Measurements from ENCODE around the gene DNAJA1. TPM values are rescaled to one million over a fixed set of nuclear protein-coding genes. Genes with fewer than 3 reads are reported as not detected.

DNAJA1 gene
- total RNA-seq, 1 donor from 2014 or later = 312 TPM

DNA sequence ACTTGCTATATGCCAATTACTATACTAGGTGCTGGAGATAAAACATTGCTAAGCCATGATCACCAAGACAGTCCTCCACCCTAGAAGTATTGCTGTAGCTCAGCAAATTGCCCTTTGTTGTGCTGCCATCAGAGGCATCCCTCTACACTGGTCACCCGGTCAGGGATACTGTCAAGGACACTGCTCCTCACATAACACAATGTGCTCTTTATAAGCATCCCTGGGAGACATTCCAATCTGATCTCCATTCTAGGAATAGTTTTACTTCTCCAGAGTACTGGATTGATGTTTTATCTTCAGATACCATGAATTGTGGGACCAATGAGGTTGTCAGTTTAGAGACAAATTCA lies 10.4 kb upstream of the DNAJA1 start:
- no peak overlapping the region for H3K4me3 Mint-ChIP-seq
- DNase-seq (ENCODE audit: low spot score) = no peak
- intact Hi-C loops (cut with micrococcal nuclease) = no loop called here
- no peak overlapping the region for H3K27ac Mint-ChIP-seq
- no peaks in the 10 kb centered on the region for H3K27me3 Mint-ChIP-seq (ENCODE audit: insufficient read depth)
- H3K4me1 Mint-ChIP-seq (ENCODE audit: low read depth) = no peaks in the 10 kb centered on the region
- no peaks in the 10 kb centered on the region for H3K9me3 Mint-ChIP-seq
- H3K36me3 Mint-ChIP-seq (ENCODE audit: low read depth) = peaks cover 2% of the 10 kb centered on the region

DNA sequence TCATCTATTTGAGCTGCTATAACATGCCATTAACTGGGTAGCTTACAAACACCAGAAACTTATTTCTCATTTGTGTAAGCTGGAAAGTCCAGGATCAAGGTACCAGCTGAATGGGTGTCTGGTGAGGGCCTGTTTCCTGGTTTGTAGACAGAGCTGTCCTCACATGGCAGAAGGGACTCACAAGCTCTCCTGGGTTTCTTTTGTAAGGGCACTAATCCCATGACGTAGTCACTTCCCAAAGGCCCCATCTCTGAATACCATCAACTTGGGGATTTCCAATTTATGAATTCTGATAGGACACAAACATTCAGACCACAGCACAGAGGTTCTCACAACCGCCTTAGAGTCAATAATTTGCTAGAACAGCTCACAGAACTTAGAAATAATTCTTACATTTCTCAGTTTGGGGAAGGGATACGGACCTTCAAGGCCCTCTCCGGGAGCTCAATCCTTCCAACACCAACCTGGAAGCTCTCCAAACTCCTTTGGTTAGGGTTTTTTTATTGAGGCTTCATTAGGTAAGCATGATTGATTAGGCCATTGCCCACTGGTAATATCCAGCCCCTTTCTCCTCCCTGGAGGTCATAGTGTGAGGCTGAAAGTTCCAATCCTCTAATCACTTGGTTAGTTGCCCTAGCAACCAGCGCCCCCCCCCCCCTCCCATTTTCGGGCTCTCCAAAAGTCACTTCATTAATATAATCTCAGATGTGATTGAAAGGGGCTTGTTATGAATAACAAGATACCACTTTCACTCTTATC lies 7.6 kb upstream of the DNAJA1 start:
- peaks cover 13% of the 10 kb centered on the region for H3K4me1 Mint-ChIP-seq (ENCODE audit: low read depth)
- intact Hi-C loops (cut with micrococcal nuclease) = no loop called here
- H3K36me3 Mint-ChIP-seq (ENCODE audit: low read depth) = peaks cover 8% of the 10 kb centered on the region
- no peak for DNase-seq (ENCODE audit: low spot score)
- H3K27me3 Mint-ChIP-seq (ENCODE audit: insufficient read depth) = no peaks in the 10 kb centered on the region
- H3K9me3 Mint-ChIP-seq = no peaks in the 10 kb centered on the region
- H3K27ac Mint-ChIP-seq = no peak overlapping the region
- H3K4me3 Mint-ChIP-seq = no peak overlapping the region

DNA sequence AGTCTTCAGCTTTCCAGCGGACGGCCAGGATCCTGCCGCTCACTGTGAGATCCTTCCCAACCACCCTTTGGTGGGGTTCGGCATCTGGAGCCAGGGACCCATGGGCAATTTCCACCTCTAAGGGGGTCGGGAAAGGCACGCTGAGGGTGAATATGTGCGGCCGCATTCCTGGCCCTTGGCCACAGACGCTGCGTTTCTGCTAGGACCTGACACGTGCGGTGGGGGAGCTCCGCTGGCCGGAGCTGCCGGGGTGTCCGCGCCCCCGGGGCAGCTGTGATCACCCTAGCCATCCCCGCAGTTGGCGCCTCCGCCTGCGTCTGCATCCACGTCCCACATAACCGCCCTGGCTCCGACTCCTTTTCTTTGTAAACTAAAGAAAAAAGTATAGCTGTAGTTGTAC lies 5.3 kb upstream of the DNAJA1 start:
- peaks cover 31% of the 10 kb centered on the region for H3K4me1 Mint-ChIP-seq (ENCODE audit: low read depth)
- intact Hi-C loops (cut with micrococcal nuclease) = no loop called here
- no peaks in the 10 kb centered on the region for H3K27me3 Mint-ChIP-seq (ENCODE audit: insufficient read depth)
- DNase-seq (ENCODE audit: low spot score) = no peak
- no peak overlapping the region for H3K27ac Mint-ChIP-seq
- H3K36me3 Mint-ChIP-seq (ENCODE audit: low read depth) = peaks cover 13% of the 10 kb centered on the region
- H3K9me3 Mint-ChIP-seq = no peaks in the 10 kb centered on the region
- H3K4me3 Mint-ChIP-seq = no peak overlapping the region

DNA sequence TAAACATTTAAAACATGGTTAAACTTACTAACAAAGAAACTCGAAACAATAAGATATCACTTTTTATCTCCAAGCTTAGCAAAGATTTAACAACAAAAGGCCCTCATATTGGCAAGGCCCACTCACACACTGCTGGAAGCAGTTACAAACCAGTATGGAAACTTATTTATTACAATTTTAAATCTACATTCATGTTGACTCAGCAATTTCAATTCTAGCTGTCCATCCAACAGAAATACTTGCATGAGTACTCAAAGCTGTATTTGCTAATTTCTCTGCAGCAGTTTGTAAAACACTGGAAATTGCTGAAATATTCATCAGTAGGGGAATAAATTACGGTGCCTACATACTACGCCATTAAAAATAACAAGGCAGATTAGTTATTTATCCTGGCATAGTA lies 2.8 kb upstream of the DNAJA1 start:
- Mint-ChIP-seq H3K9me3 (no peaks in the 10 kb centered on the region), H3K27ac (no peak overlapping the region), H3K36me3 (ENCODE audit: low read depth) (peaks cover 25% of the 10 kb centered on the region), H3K4me3 (peak overlapping the region; percentile 7), H3K27me3 (ENCODE audit: insufficient read depth) (no peaks in the 10 kb centered on the region), H3K4me1 (ENCODE audit: low read depth) (peaks cover 45% of the 10 kb centered on the region)
- DNase-seq (ENCODE audit: low spot score) = no peak
- intact Hi-C loops (cut with micrococcal nuclease) = no loop called here

DNA sequence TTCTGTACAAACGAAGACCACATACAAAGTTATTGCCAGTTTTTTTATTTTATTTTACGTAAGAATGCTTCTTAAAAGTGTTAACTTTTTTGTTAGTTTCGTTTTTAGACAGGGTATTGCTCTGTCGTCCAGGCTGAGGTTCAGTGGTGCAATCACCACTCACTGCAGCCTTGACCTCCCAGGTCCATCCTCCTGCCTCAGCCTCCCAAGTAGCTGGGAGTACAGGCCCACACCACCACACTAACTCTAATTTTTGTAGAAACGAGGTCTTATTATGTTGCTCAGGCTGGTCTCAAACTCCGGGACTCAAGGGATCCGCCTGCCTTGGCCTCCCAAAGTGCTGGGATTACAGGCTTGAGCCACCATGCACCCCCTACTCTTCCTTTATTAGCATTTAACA lies 2.3 kb upstream of the DNAJA1 start:
- no peaks in the 10 kb centered on the region for H3K27me3 Mint-ChIP-seq (ENCODE audit: insufficient read depth)
- peak overlapping the region; percentile 19 for H3K4me3 Mint-ChIP-seq
- H3K36me3 Mint-ChIP-seq (ENCODE audit: low read depth) = peaks cover 25% of the 10 kb centered on the region
- intact Hi-C loops (cut with micrococcal nuclease) = no loop called here
- peaks cover 45% of the 10 kb centered on the region for H3K4me1 Mint-ChIP-seq (ENCODE audit: low read depth)
- no peaks in the 10 kb centered on the region for H3K9me3 Mint-ChIP-seq
- no peak for DNase-seq (ENCODE audit: low spot score)
- no peak overlapping the region for H3K27ac Mint-ChIP-seq

DNA sequence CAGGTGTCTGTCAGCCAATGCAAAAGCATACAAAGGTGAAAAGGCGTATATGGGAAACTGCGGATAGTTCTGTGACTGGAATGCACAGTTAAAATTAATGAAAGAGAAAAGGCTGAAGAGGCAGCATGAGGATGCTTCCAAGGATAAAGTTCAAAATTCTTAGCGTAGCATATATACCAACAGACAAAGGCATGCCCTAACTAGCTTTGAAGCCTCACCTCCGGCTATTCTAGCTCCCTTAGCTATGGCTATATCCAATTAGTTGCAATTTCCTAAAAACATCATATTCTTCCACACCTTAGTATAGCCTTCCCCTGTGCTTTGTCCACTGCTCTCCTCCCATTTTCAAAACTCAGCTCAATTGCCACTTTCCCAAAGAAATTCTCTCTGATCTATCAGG lies 1.4 kb upstream of the DNAJA1 start:
- intact Hi-C loops (cut with micrococcal nuclease) = loop anchor here (2.0 kb wide), 1 partner anchor 449 kb away; the partner anchor contains the start of gene NOL6
- Mint-ChIP-seq H3K9me3 (no peaks in the 10 kb centered on the region), H3K36me3 (ENCODE audit: low read depth) (peaks cover 33% of the 10 kb centered on the region), H3K27ac (peak overlapping the region; percentile 98), H3K27me3 (ENCODE audit: insufficient read depth) (no peaks in the 10 kb centered on the region), H3K4me1 (ENCODE audit: low read depth) (peaks cover 54% of the 10 kb centered on the region), H3K4me3 (peak overlapping the region; percentile 94)
- DNase-seq (ENCODE audit: low spot score) = no peak

DNA sequence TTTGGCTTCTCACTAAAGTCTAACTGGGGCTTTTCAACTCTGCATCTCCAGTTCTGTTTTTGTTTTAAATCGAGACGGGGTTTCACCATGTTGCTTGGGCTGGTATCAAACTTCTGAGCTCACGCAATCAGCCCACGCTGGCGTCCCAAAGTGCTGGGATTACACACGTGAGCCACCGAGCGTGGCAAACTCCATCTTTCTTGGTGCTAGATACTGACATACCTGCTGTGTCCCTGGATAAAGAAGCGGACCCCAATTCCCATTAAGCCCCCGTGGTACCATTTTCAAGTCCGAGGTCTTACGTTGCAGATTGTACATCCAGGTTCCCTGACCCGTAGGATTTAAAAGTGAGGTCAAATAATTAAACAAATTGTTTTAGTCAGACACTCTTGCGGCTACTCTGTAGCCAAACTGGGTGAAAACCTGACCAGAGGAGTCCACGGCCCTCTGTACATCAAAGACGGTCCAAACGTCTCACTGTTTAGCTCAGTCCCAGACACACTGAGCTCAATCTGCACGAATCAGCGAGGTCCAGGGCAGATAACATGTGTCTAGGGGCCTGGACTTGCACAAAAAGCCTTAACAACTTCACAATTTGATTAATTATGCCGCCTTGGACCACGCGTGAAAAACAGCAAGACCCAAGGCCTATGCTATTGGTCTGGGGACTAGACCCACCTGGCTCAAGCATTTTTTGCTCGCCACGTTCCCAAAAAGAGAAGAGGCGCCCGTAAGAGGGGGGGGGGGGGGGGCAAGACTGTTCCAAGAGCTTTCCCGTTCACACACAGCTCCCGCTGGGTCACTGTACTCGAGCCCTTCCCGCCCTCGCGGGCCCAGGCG lies 727 bp upstream of the DNAJA1 start:
- Mint-ChIP-seq H3K4me1 (ENCODE audit: low read depth) (peaks cover 61% of the 10 kb centered on the region), H3K36me3 (ENCODE audit: low read depth) (peaks cover 39% of the 10 kb centered on the region), H3K27me3 (ENCODE audit: insufficient read depth) (no peaks in the 10 kb centered on the region), H3K4me3 (peak overlapping the region; percentile 94), H3K27ac (peak overlapping the region; percentile 98), H3K9me3 (no peaks in the 10 kb centered on the region)
- DNase-seq (ENCODE audit: low spot score) = no peak
- intact Hi-C loops (cut with micrococcal nuclease) = loop anchor here (2.0 kb wide), 1 partner anchor 448 kb away; the partner anchor contains the start of gene NOL6

DNA sequence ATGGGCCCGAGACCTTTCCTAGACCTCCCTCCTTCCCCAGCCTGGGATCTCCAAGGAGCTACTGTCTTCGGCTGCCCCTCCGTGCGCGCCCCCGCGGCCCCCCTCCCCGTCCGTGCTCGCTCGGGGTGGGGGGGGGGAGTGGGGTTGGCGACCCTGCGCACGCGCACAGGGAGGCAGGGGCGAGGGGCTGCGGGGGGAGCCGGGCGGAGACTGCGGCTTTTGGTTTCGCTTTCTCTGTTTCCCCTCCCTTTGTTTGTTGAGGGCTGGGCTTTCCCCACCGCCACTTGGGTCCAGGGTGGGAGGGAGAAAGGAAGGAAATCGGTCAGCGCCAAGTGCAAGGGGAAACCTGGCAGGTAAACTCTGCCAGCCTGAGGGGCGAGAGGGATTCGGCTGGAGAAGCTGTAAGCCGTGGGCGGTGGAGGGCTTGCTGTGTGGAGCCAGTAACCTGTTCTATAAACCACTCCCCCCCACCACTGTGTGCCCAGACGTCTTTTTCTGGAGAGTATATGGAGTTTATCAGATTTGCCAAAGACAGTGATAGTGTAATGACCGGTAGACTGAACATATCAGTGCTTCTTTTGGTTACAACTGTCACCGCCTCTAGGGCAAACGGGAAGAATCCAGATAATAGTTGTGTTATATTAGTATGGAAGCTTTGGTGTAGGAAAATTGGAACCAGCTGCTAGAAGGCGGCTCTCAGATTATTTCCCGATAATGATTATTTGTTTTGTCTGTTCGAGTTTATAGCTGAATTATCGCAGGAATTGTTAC lies 684 bp downstream of the DNAJA1 start:
- H3K27ac Mint-ChIP-seq = peak overlapping the region; percentile 98
- no peaks in the 10 kb centered on the region for H3K27me3 Mint-ChIP-seq (ENCODE audit: insufficient read depth)
- peak; percentile 82 for DNase-seq (ENCODE audit: low spot score)
- H3K4me3 Mint-ChIP-seq = peak overlapping the region; percentile 94
- intact Hi-C loops (cut with micrococcal nuclease) = loop anchor here (1.0 to 5.0 kb wide), 11 partner anchors 19 to 792 kb away; partner anchors contain the start of genes APTX, B4GALT1, BAG1 and NDUFB6
- H3K4me1 Mint-ChIP-seq (ENCODE audit: low read depth) = peaks cover 75% of the 10 kb centered on the region
- H3K36me3 Mint-ChIP-seq (ENCODE audit: low read depth) = peaks cover 45% of the 10 kb centered on the region
- no peaks in the 10 kb centered on the region for H3K9me3 Mint-ChIP-seq

DNA sequence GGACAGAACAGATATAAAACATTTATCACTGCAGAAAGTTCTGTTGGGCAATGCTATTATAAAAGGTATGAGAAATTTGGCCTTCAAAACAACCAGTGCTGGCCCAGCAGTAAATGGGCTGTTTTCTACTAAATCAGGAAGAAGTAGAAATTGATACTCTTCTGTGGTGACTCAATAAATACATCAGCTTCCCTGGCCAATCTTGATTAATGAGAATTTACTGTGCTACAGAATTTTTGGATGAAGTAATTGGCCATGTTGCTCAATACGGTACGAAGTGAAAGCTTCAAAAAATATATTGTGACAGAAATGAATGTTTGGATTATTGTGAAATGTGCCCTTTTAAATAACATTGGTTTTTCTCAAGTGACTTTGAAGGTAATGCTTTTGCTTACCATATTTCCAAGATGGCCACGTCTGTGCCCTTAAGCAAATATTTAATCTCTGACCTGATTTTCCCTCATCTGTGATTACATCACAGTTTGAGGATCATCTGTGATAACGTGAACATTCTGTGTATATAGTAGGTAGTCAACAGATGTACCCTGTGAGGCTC lies 4.2 kb downstream of the DNAJA1 start:
- Mint-ChIP-seq H3K4me3 (peak overlapping the region; percentile 94), H3K27ac (peak overlapping the region; percentile 44)
- intact Hi-C loops (cut with micrococcal nuclease) = loop anchor here (5.0 kb wide), 1 partner anchor 788 kb away; the partner anchor contains the start of gene UBE2R2

DNA sequence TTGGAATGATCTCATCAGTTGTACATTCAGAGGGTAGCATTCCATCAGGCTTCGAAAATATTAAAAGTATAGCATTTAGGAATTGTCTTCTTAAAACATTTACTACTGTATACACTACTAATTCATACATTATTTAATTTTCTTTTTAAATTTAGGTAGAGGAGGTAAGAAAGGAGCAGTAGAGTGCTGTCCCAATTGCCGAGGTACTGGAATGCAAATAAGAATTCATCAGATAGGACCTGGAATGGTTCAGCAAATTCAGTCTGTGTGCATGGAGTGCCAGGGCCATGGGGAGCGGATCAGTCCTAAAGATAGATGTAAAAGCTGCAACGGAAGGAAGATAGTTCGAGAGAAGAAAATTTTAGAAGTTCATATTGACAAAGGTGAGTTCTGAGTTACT lies 5.2 kb downstream of the DNAJA1 start:
- intact Hi-C loops (cut with micrococcal nuclease) = no loop called here
- Mint-ChIP-seq H3K36me3 (ENCODE audit: low read depth) (peaks cover 56% of the 10 kb centered on the region), H3K9me3 (no peaks in the 10 kb centered on the region), H3K27me3 (ENCODE audit: insufficient read depth) (no peaks in the 10 kb centered on the region), H3K4me1 (ENCODE audit: low read depth) (peaks cover 74% of the 10 kb centered on the region), H3K27ac (no peak overlapping the region), H3K4me3 (no peak overlapping the region)
- no peak for DNase-seq (ENCODE audit: low spot score)

More for the DNA sequence above, 4.2 kb downstream of the DNAJA1 start:
- H3K4me1 Mint-ChIP-seq (ENCODE audit: low read depth) = peaks cover 76% of the 10 kb centered on the region
- no peaks in the 10 kb centered on the region for H3K27me3 Mint-ChIP-seq (ENCODE audit: insufficient read depth)
- H3K36me3 Mint-ChIP-seq (ENCODE audit: low read depth) = peaks cover 57% of the 10 kb centered on the region
- no peaks in the 10 kb centered on the region for H3K9me3 Mint-ChIP-seq
- no peak for DNase-seq (ENCODE audit: low spot score)

DNA sequence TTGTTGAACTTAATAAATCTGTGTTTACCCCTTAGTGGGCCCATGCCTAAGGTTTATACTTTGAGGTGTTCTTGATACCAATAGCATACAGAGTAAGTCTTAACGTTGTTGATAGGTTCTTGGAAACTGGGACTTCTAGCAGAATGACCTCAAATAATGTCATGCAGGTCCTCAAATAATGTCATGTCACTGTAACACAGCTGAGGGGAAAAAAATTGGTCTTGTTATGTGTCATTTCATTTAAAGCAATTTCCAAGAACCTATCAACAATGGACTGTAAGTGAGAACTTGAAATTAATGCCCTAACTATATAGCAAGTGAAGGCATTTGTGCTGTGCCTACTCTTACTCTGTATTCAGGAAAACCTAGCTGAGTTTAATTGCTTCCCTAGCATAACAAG lies 7.2 kb downstream of the DNAJA1 start:
- Mint-ChIP-seq H3K9me3 (no peaks in the 10 kb centered on the region), H3K36me3 (ENCODE audit: low read depth) (peaks cover 59% of the 10 kb centered on the region), H3K27me3 (ENCODE audit: insufficient read depth) (no peaks in the 10 kb centered on the region), H3K27ac (no peak overlapping the region), H3K4me3 (no peak overlapping the region), H3K4me1 (ENCODE audit: low read depth) (peaks cover 67% of the 10 kb centered on the region)
- intact Hi-C loops (cut with micrococcal nuclease) = loop anchor here (1.0 kb wide), 1 partner anchor 8 kb away; no protein-coding TSS in a partner anchor
- DNase-seq (ENCODE audit: low spot score) = no peak

DNA sequence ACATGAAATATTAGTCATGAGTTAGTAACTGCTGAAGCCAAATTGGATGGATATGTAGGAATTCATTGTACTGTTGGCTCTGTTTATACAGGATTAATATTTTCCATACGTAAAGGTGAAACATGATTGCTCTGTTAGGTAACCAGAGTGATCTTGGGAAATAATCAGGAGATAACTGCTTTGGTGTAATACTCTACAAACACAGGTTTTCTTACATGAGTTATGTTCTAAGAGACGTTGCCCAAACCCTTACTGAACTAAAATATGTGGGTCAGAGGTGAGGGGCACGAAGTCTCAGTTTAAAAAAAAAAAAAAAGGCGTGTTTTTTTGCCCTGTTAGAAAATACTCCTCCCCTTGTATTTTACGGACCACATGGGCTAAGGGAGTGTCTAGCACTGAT lies 7.8 kb downstream of the DNAJA1 start:
- Mint-ChIP-seq H3K9me3 (no peaks in the 10 kb centered on the region), H3K4me3 (no peak overlapping the region), H3K27me3 (ENCODE audit: insufficient read depth) (no peaks in the 10 kb centered on the region), H3K27ac (no peak overlapping the region), H3K36me3 (ENCODE audit: low read depth) (peaks cover 62% of the 10 kb centered on the region), H3K4me1 (ENCODE audit: low read depth) (peaks cover 65% of the 10 kb centered on the region)
- intact Hi-C loops (cut with micrococcal nuclease) = loop anchor here (1.0 kb wide), 1 partner anchor 7 kb away; no protein-coding TSS in a partner anchor
- DNase-seq (ENCODE audit: low spot score) = no peak
